ENCODE measurements around the gene ISLR. TPM values are rescaled to one million over a fixed set of nuclear protein-coding genes. Genes with fewer than 3 reads are reported as not detected.

ISLR gene
- total RNA-seq, 3 donors from 2014 or later = 4.9 to 29.9 (median 7.4) TPM

GRCh38 chr15:74221399-74222239 lies 48.1 kb downstream of the ISLR start:
- H3K4me3 ChIP-seq = no peak overlapping the region
- DNase-seq (no peak), ATAC-seq (peak; percentile 53)
- intact Hi-C loops (cut with DNase I, micrococcal nuclease) = no loop called here
- no peaks in the 10 kb centered on the region for H3K4me1 ChIP-seq (ENCODE audit: low read depth)
- TF ChIP-seq CTCF (IDR thresholded peaks at IDR 0.05) = no peak
- H3K9me3 ChIP-seq = no peaks in the 10 kb centered on the region
- no peaks in the 10 kb centered on the region for H3K36me3 ChIP-seq (ENCODE audit: low read depth)

GRCh38 chr15:74222240-74223119 lies 49.0 kb downstream of the ISLR start:
- no peak overlapping the region for H3K4me3 ChIP-seq
- DNase-seq = peak in 1 of 3 donors; percentile 58
- intact Hi-C loops (cut with DNase I, micrococcal nuclease) = no loop called here
- TF ChIP-seq CTCF (IDR thresholded peaks at IDR 0.05) = no peak
- H3K36me3 ChIP-seq (ENCODE audit: low read depth) = no peaks in the 10 kb centered on the region
- ATAC-seq = peak; percentile 58
- no peaks in the 10 kb centered on the region for H3K4me1 ChIP-seq (ENCODE audit: low read depth)
- H3K9me3 ChIP-seq = no peaks in the 10 kb centered on the region

- no peak overlapping the region for H3K4me3 ChIP-seq
- peaks cover 11% of the 10 kb centered on the region for H3K4me1 ChIP-seq (ENCODE audit: low read depth)
- no peaks in the 10 kb centered on the region for H3K36me3 ChIP-seq (ENCODE audit: low read depth)
- DNase-seq (no peak), ATAC-seq (no peak)
- TF ChIP-seq CTCF (IDR thresholded peaks at IDR 0.05) = no peak
- H3K9me3 ChIP-seq = no peaks in the 10 kb centered on the region
- intact Hi-C loops (cut with DNase I, micrococcal nuclease) = no loop called here
Observed at GRCh38 chr15:74225928-74226327, 52.4 kb downstream of the ISLR start.

Other genes with a start within 250 kb of the ISLR start
- gene LOXL1, start 247.2 kb upstream of the ISLR start, total RNA-seq = 1 to 10 TPM in 2 of 3 donors, under 1 TPM in 1; 0.87 to 7.9 (median 5.1) TPM
- 10 to 100 TPM; 11.5 to 13.4 (median 12.4) TPM for gene STOML1, start 181.4 kb upstream of the ISLR start, total RNA-seq
- gene PML, start 179.0 kb upstream of the ISLR start, total RNA-seq = 10 to 100 TPM; 27.6 to 52.2 (median 35.6) TPM
- gene GOLGA6A, start 91.2 kb upstream of the ISLR start, total RNA-seq = not detected
- gene ISLR2, start 43.1 kb upstream of the ISLR start, total RNA-seq = 1 to 10 TPM in 2 of 3 donors, under 1 TPM in 1; 0.38 to 1.7 (median 1.1) TPM
- gene STRA6, start 29.1 kb downstream of the ISLR start, total RNA-seq = under 1 TPM in 1 of 3 donors, not detected in 2; 0.35 TPM
- gene CCDC33, start 62.6 kb downstream of the ISLR start, total RNA-seq = under 1 TPM in 1 of 3 donors, not detected in 2; 0.22 TPM
- gene CYP11A1, start 193.9 kb downstream of the ISLR start, total RNA-seq = under 1 TPM; 0.52 to 0.82 (median 0.60) TPM